ENCODE data around the gene CAMK4. TPM values are rescaled to one million over a fixed set of nuclear protein-coding genes. Genes with fewer than 3 reads are reported as not detected.

CAMK4 gene
- total RNA-seq, 2 donors from 2014 or later: 3.8 to 6.6 TPM

- Histone ChIP-seq H3K36me3 (no peaks in the 10 kb centered on the region), H3K27me3 (replicated peaks; ENCODE audit: insufficient read depth) (no peaks in the 10 kb centered on the region), H3K4me3 (no peak overlapping the region), H3K4me1 (ENCODE audit: control insufficient read depth in 1 of 2, low read depth in 2 of 2) (no peaks in the 10 kb centered on the region), H3K9me3 (no peaks in the 10 kb centered on the region), H3K27ac (no peak overlapping the region)
- TF ChIP-seq CTCF (IDR thresholded peaks at IDR 0.05): no peak
- ATAC-seq (ENCODE audit: insufficient number of reproducible peaks, low FRiP score, low read depth) (no peak), DNase-seq (ENCODE audit: low spot score) (no peak)
Measured at GRCh38 chr5:111425205-111425604, 201.0 kb downstream of the CAMK4 start.

- Histone ChIP-seq H3K27ac (no peak overlapping the region), H3K27me3 (replicated peaks; ENCODE audit: insufficient read depth) (no peaks in the 10 kb centered on the region), H3K4me1 (ENCODE audit: control insufficient read depth in 1 of 2, low read depth in 2 of 2) (no peaks in the 10 kb centered on the region), H3K4me3 (no peak overlapping the region), H3K36me3 (no peaks in the 10 kb centered on the region), H3K9me3 (no peaks in the 10 kb centered on the region)
- no peak for TF ChIP-seq CTCF (IDR thresholded peaks at IDR 0.05)
- no peak for ATAC-seq (ENCODE audit: insufficient number of reproducible peaks, low FRiP score, low read depth)
- no peak for DNase-seq (ENCODE audit: low spot score)
Measured at GRCh38 chr5:111427762-111428161, 203.6 kb downstream of the CAMK4 start.

DNA sequence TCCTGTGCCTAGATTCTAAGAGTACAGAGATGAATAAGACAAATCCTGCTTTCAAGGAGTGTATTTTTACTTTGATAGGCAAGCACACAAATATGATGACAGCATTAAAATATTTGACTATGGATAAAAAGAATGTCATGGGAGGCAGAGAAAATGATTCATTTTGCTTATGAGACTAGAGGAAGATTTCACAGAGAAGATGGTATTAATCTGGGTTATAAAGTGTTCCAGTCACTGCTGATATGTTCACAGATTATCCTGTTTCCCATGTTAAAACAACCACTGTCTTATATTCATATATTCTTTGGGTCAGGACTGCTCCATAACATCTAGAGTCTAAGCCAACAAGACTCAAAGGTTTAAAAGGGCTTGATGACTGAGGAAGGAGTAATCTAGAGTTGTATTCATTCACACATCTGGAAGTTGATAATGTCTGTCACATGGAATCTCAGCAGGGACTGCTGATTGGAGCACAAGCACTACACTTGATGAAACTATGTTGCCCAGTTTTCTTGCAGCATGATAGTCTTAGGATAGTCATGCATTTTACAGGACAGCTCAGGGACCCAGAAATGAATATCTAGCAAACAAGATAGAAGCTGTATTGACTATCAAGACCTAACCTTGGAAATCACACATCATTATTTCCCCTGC lies 208.8 kb downstream of the CAMK4 start:
- Histone ChIP-seq H3K27me3 (replicated peaks; ENCODE audit: insufficient read depth) (no peaks in the 10 kb centered on the region), H3K9me3 (no peaks in the 10 kb centered on the region), H3K27ac (no peak overlapping the region), H3K4me3 (no peak overlapping the region), H3K36me3 (no peaks in the 10 kb centered on the region), H3K4me1 (ENCODE audit: control insufficient read depth in 1 of 2, low read depth in 2 of 2) (no peaks in the 10 kb centered on the region)
- no peak for DNase-seq (ENCODE audit: low spot score)
- no peak for TF ChIP-seq CTCF (IDR thresholded peaks at IDR 0.05)
- no peak for ATAC-seq (ENCODE audit: insufficient number of reproducible peaks, low FRiP score, low read depth)

GRCh38 chr5:111434800-111435199 lies 210.6 kb downstream of the CAMK4 start:
- Histone ChIP-seq H3K36me3 (no peaks in the 10 kb centered on the region), H3K4me3 (no peak overlapping the region), H3K27me3 (replicated peaks; ENCODE audit: insufficient read depth) (no peaks in the 10 kb centered on the region), H3K4me1 (ENCODE audit: control insufficient read depth in 1 of 2, low read depth in 2 of 2) (no peaks in the 10 kb centered on the region), H3K9me3 (no peaks in the 10 kb centered on the region), H3K27ac (no peak overlapping the region)
- DNase-seq (ENCODE audit: low spot score): no peak
- ATAC-seq (ENCODE audit: insufficient number of reproducible peaks, low FRiP score, low read depth): no peak
- TF ChIP-seq CTCF (IDR thresholded peaks at IDR 0.05): no peak

GRCh38 chr5:111439473-111440075 lies 215.4 kb downstream of the CAMK4 start:
- TF ChIP-seq CTCF (IDR thresholded peaks at IDR 0.05): no peak
- no peaks in the 10 kb centered on the region for H3K9me3 ChIP-seq
- no peak for ATAC-seq (ENCODE audit: insufficient number of reproducible peaks, low FRiP score, low read depth)
- H3K4me3 ChIP-seq: no peak overlapping the region
- DNase-seq (ENCODE audit: low spot score): no peak
- H3K4me1 ChIP-seq (ENCODE audit: control insufficient read depth in 1 of 2, low read depth in 2 of 2): no peaks in the 10 kb centered on the region
- no peaks in the 10 kb centered on the region for H3K36me3 ChIP-seq
- H3K27ac ChIP-seq: no peak overlapping the region
- H3K27me3 ChIP-seq (replicated peaks; ENCODE audit: insufficient read depth): no peaks in the 10 kb centered on the region

Data from thoracic aorta (tissue), 2 donors.